ENCODE measurements around the gene CERS5.

- no peak for TF ChIP-seq SP1 (IDR thresholded peaks at IDR 0.05)
- no peak for TF ChIP-seq ELF4 (IDR thresholded peaks at IDR 0.05)
- TF ChIP-seq SUZ12 (IDR thresholded peaks at IDR 0.05) = no peak
- no peak for TF ChIP-seq TARDBP (IDR thresholded peaks at IDR 0.05)
- TF ChIP-seq FOXA1 (IDR thresholded peaks at IDR 0.05) = no peak
Observed at GRCh38 chr12:50104417-50105366, 62.5 kb downstream of the CERS5 start.

All from HEK293T (cell line).